HG03139 (cell line): ENCODE results near the gene SRP9.
A peak's percentile ranks its signal among the peaks of the same experiment; 100 is the strongest.
"Not testable (repeated sequence)": the region's sequence is repeated elsewhere in the genome, so short reads cannot be mapped to it uniquely, and the experiment has no call there.

Experiments
- ATAC-seq: cut with Tn5 transposase; IDR thresholded peaks from one replicate; pipeline ENCODE4 v1.9.1; 2021; ENCODE audit not compliant: unreplicated experiment

The SRP9 gene

DNA sequence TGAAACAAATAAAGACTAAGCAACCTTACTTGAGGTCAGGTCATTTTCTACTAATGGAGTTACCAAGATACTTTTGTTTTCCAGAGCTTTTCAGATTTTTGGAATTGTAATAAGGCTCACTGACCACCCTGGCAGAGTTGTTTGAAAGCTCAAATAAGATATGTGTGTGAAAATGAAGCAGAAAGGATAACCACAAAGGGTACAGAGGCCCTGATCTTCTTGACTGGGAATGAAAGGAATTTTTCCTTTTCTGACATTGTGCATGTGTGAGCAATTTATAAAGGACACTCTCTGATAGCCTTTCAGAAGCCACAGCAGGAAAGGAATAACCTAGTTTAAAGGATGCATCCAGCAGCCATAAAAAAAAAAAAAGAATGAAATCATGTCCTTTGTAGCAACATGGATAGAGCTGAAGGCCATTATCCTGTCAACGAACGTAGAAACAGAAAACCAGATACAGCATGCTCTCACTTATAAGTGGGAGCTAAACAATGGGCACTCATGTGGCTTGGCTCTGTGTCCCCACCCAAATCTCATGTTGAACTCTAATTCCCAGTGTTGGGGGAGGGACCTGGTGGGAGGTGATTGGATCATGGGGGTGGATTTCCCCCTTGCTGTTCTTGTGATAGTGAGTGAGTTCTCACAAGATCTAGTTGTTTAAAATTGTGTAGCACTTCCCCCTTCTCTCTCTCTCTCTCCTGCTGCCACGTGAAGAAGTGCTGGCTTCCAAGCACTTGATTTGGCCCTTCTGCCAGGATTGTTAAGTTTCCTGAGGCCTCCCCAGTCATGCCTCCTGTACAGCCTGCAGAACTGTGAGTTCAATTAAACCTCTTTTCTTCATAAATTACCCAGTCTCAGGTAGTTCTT is 3.1 kb upstream of the SRP9 start:
- no peak for ATAC-seq

DNA sequence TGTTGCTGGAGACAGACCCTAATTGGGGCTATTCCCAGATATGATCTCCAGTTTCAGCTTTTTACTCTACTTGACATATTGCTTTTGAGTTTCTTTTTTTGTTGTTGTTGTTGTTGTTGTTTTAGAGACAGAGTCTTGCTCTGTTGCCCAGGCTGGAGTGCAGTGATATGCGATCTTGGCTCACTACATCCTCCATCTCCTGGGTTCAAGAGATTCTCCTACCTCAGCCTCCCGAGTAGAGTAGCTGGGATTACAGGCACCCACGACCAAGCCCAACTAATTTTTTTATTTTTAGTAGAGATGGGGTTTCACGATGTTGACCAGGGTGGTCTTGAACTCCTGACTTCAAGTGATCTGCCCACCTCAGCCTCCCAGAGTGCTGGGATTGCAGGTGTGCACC is 1.3 kb upstream of the SRP9 start:
- no peak for ATAC-seq

DNA sequence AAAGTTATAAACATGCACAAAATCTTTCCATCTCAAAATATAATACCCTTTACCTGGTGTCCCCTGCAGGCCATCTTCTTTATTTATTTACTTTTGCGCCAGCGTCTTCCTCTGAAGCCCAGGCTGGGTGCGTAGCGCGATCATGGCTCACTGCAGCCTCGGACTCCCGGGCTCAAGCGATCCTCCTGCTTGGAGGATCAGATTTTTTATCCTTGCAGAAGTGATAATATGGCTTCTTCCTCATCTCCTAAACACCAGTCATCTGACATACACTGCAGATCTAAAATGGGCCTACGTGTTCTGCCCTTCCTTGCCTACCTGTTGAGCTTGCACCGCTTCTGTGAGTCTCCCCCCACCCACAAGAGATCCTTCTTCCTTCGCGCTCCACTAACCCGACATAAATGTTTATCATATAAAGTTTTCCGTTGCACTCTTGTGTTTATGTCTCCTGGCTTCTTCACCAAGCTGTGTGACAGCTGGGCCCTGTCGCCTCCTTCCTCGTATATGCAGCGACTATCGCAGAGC is 506 bp upstream of the SRP9 start:
- peak; percentile 5 for ATAC-seq

DNA sequence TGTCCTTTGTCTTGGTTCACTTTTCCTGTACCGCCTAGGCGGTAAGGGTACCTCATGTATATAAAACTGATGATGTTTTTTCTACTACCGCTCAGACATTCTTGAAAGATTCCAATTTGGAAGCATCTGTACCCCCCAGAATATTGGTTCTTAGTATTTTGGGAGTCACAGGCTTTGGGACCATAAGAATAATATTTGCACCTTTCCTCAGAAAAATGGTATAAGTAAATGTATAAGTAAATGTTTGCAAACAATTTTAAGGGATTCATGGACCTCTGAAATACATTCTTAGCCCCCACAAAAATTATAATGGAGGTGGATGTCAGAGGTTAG is 677 bp downstream of the SRP9 start:
- ATAC-seq: no peak

DNA sequence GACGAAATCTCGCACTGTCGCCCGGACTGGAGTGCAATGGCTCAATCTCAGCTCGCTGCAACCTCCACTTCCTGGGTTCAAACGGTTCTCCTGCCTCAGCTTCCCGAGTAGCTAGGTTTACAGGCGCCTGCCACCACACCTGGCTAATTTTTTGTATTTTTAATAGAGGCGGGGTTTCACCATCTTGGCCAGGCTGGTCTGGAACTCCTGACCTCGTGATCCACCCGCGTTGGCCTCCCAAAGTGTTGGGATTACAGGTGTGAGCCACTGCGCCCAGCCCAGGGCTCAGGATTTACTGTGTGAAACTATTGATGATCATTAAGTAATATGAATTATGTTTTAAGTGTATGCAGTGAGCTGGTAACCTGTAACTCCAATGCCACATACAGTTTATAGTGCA is 1.5 kb downstream of the SRP9 start:
- ATAC-seq: not testable (repeated sequence)

DNA sequence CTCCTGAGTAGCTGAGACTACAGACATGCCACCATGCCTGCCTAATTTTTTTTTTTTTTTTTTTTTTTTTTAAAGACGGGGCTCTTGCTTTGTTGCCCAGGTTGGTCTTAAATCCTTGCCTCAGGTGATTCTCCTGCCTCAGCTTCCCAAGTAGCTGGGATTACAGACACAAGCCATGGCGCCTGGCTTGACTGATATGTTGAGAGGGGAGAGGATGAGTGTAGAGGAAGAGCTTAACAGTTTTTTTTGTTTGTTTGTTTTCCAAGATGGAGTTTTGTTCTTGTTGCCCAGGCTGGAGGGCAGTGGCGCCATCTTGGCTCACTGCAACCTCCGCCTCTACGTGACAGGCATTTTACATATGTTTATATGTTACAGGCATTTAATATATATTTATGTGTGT is 2.5 kb downstream of the SRP9 start:
- ATAC-seq: no peak

DNA sequence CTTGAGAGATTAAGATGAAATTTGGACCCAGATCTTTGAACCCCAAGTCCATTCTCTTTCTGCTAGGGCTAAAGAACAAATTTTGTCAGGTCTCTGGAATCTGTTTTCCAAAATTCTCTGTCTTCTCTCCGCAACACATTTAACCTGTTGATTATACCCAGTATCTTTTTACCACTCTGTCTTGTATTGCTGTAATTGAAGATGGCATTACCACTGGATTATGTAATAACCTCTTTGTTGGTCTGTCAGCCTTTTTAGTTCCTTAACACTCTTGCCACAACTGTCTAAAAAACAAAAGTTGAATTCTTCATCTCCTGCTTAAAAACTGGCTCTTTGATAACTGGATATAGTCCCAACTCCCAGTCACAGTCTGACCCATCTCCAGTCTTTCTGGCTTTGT is 3.0 kb downstream of the SRP9 start:
- ATAC-seq: no peak

DNA sequence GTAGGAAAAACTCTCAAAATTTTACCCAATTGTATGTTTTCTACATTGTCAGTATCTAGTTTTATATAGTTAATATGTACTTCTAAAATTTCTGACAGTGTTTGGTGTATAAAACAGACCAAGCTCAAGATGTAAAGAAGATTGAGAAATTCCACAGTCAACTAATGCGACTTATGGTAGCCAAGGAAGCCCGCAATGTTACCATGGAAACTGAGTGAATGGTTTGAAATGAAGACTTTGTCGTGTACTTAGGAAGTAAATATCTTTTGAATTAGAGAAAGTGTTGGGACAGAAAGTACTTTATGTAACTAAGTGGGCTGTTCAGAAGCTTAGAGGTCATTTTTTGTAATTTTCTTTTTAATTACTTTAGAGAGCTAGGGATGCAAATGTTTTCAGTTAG is 11.5 kb downstream of the SRP9 start:
- not testable (repeated sequence) for ATAC-seq

DNA sequence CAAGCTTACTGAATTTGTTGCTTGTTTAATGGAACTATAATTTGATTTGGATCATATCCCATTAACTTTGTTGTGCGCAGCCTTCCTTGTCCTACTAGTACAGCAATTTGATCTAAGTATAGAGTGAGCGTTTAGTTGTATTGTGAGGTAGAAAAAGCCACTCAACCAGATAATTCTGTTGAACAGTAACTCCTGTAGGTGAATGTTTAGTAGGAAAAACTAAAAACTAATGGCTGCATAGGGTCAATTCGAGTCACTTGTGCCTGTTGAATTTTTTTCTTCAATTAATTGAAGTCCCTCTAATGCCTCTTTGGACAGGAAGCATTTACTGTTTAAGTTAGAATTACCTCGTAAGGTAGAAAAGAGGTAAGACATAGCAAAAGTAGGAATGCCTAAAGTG is 17.3 kb downstream of the SRP9 start:
- no peak for ATAC-seq

DNA sequence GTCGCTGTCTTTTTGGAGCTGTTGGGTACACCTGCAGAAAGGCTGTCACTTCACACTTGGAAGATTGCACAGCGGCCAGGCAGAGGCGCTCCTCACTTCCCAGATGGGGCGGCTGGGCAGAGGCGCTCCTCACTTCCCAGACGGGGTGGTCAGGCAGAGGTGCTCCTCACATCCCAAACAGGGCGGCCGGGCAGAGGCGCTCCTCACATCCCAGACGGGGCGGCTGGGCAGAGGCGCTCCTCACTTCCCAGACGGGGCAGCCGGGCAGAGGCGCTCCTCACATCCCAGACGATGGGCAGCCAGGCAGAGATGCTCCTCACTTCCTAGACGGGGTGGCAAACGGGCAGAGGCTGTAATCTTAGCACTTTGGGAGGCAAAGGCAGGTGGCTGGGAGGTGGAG is 18.5 kb downstream of the SRP9 start:
- not testable (repeated sequence) for ATAC-seq

DNA sequence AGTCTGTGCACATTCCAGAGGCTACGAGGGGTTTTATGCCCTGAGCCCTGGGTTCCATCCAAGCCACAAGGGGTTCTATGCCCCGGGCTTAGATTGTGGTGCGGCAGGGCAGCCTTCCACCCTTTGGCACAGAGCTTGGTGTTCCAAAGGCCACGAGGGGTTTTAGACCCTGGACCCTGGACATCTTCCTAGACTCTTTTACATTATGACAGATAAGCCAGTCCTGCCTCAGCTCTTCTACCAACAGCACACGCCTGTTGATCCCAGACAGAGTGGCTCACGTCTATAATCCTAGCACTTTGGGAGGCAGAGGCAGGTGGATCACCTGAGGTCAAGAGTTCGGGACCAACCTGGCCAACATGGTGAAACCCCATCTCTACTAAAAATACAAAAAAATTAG is 23.5 kb downstream of the SRP9 start:
- ATAC-seq: not testable (repeated sequence)

DNA sequence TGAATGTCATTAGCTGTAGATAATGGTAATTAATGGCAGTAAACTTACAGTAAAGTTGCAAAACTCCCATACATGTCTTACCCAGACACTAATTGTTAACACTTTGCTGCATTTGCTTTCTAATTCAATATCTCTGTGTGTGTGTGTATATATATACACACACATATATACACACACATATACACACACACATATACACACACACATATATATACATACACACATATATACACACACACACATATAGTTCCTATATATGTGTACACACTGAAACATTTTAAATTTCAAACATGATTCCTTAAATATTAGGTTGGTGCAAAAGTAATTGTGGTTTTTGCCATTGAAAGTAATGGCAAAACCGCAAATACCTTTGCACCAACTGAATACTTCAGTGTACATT is 28.6 kb downstream of the SRP9 start:
- no peak for ATAC-seq

DNA sequence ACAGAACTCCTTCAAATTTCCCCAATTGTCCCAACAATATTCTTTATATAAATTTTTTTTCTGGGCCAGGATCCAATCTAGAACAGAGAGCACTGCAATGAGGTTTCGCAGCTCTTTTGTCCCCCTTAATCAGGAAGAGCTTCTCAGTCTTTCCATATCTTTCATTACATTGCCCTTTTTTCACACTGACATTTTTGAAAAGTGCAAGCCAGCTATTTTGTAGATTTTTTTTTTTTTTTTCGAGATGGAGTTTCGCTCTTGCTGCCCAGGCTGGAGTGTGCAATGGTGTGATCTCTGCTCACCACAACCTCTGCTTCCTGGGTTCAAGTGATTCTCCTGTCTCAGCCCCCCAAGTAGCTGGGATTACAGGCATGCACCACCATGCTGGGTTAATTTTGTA is 29.1 kb downstream of the SRP9 start:
- not testable (repeated sequence) for ATAC-seq

DNA sequence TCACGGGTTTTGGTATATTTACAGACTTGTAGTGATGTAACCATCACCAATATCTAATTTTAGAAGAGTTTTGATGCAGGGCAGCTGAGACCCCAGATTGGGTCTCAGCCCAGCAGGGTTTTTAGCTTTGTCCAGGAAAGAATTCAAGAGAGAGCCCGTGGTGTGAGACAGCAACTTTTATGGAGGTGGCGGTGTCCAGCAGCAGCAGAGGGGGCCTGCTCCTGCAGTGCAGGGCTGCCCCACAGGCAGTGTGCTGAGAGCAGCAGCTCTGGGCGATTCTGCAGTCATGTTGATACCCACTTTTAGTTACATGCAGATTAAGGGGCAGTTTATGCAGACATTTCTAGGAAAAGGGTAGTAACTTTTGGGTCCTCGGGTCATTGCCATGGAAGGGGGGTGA is 30.5 kb downstream of the SRP9 start:
- no peak for ATAC-seq

DNA sequence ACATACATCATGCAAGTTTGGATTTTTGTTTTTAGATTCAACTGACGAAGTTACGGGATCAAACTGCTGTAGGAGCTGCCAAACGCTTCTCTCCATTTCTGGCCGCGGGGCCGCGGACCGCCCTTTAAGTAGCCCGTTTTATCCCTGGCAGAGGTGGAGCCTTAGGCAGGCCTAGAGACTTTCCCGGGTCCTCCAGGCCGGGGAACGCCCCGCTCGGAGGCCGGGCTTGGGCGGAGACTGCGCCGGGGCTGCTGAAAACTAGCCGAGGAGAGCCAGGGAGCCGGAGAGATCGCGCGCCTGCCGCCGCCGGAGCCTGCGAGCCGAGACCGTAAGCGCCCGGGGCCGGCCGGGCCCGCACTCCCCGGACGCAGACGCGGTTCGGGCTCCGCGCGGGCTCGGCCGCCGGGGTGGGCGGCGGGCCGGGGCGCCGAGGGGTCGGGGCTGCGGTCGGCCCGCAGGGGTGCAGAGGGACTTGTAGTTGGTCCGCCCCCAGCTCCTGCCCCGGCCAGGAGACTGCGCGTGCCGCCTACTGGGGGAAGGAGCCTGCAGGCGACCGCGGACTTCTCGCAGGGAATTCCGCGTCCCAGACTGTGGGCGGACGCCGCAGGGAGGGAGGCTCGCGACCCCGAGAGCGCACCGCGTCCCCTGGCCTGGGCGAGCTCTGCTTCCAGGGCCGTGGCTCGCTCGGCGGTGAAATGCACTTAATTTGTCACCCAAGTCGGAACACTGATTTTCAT is 32.4 kb downstream of the SRP9 start, which contains the start of gene EPHX1:
TSS of gene EPHX1 (plus strand) at position 283 of the 737 bp plus-strand sequence. CDS start 18,606 bp downstream, outside the sequence.
- ATAC-seq: peak; percentile 97

DNA sequence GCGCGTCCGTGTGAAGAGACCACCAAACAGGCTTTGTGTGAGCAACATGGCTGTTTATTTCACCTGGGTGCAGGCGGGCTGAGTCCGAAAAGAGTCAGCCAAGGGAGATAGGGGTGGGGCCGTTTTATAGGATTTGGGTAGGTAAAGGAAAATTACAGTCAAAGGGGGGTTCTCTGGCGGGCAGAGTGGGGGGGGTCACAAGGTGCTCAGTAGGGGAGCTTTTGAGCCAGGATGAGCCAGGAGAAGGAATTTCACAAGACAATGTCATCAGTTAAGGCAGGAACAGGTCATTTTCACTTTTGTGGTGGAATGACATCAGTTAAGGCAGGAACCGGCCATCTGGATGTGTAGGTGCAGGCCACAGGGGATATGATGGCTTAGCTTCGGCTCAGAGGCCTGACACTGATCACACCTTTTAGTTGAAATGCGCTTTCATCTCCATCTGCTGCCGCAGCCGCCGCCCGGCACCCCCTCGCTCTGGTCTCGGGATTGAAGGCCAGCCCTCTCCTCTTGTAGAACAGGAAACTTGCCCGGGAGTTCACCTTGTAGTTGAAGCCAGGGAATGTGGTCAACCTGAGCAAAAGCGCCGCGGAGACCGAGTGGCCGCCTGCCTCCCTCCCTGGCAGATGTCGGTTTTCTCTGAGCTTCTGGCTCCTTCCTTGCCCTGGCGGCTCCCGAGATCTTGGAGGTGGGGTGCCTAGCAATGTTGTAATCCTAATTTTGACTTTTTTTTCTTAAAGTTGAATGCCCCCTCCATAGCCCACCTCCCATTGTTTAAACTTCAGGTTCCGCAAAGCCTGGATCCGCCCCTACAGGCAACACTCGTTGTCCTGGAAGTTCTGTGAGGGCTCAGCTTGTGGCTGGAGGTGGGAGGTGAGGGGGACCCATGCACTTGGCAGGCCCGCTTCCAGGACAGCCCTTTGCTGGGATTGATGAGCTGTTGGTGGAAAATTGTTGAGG is 33.2 kb downstream of the SRP9 start:
- ATAC-seq: not testable (repeated sequence)

DNA sequence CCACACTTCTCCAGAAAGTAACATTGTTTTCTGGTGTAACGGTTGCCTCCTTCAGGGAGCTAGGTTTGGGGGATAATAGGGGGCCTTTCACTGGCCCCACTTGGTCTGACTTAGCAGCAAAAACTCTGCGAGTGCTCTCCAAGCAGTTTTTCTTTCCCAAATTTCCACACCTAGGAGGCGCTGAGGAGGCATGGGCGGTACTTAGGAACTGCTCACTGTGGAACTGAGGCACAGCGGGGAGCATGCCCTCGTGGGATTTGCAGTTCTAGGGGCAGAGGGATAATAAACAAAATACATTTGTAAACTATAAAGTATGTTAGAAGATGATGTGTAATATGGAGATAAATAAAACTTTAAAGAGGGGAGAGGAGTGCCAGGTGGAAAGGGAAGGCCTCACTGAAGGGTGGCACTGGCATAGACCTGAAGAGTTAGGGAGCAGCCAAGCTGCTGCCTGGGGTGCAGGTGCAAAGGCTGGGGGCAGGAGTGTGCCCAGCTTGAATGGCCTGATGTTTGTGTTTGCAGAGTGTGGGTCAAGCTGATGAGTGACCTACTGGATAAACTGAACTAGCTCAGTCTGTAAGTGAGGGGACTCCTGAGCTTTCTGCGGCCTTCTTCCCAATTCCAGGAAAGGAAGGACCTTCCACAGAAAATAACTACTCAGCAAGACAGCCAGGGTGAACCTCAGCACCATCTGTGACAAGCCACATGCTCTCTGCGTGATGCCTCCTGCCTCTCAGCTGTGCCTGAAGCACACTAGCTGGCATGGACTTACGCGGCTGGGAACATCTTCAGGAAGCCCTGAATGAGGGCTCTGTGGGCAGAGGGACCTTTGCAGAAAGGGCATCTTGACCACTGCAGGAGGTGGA is 34.2 kb downstream of the SRP9 start:
- no peak for ATAC-seq

DNA sequence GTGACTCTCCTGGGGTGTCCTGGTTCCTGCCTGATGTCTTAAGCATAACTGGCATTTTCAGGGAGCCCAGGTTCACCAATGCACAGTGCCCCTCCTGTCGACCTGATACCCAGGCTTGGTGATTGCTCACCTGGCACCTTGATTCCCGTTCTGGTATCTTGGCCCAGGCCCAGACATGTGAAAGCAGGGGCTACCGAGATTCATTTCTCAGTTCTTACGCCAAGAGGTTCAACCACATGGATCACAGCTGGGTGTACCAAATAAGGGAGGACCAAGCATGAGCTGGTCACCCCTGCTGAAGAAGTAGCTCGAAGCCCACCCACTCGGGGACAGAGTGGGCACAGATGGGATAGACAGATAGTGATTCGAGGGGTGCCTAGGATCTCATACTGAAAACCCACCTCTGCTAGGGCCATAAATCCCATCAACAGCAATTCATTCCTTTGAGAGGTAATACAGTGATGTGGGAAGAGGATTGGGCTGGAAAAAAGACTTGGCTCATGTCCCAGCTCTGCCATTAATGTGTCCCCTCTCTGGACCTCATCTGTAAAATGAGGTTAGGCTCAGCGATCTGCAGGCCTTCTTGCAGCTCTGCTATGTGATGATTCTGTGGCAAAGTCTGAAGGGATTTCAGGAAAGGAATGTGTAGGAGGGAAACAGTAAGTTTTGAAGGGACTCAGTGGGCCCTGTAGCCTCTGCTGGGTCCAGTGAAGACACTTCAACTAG is 35.0 kb downstream of the SRP9 start:
- no peak for ATAC-seq

DNA sequence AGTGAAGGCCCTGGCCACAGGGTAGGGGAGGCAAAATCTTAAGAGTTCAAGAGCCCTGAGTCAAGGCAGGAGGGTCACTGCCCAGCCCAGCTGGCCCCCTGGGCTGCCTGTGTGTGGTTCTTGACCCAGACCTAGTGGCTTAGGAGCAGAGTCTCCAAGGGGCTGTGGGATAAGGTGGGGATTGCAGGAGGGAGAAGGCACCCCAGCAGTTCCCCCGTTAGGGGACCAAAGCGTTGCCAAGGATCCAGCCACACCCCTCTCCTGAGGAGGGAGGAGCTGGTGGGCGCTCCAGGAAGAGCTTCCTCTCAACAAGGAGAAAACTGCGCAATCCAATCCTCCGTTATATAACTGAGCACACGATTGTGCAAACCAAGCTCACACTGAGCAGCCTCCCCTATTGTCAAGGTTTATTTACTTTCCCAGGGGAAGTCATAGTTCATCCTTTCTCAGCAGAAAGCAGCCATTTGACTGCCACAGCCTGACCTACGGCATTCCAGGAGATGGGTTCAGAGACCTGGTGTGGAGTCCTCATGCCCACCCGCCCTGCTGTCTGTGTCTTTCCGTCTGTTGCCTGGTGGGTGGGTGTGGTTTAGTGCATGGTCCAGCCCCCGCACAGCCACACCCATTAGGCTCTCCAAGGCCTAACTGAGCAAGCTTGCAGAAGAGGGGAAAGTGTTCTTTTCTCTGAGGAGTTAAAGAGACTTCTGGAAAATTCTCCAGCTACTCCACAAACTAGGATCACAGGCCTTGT is 35.8 kb downstream of the SRP9 start:
- ATAC-seq: no peak
